ENCODE measurements around the gene SEZ6.

- no peak for TF ChIP-seq TAF1 (IDR thresholded peaks at IDR 0.05; ENCODE audit: low read depth)
- TF ChIP-seq NFIC (IDR thresholded peaks at IDR 0.05) = no peak
- TF ChIP-seq RAD21 (IDR thresholded peaks at IDR 0.05; ENCODE audit: low read depth) = no peak
- no peak for TF ChIP-seq CEBPB (IDR thresholded peaks at IDR 0.05)
- TF ChIP-seq FOXM1 (IDR thresholded peaks at IDR 0.05; ENCODE audit: borderline replicate concordance, low read depth) = no peak
- TF ChIP-seq EGR1 (IDR thresholded peaks at IDR 0.05) = no peak
- peak; percentile 57 for TF ChIP-seq ZBTB7A (IDR thresholded peaks at IDR 0.05; ENCODE audit: low read depth)
- no peak for TF ChIP-seq EP300 (IDR thresholded peaks at IDR 0.05; ENCODE audit: borderline replicate concordance)
- TF ChIP-seq REST (IDR thresholded peaks at IDR 0.05; ENCODE audit: low read depth) = no peak
- TF ChIP-seq TCF12 (IDR thresholded peaks at IDR 0.05; ENCODE audit: low read depth) = no peak
- TF ChIP-seq MAX (IDR thresholded peaks at IDR 0.05) = no peak
These were observed 54.9 kb downstream of the SEZ6 start for GRCh38 chr17:28950752-28951427.
